Hepatocyte (in vitro differentiated cells): ENCODE measurements around the gene NTSR1.

ENCODE experiments used
- CTCF ChIP-seq: fragments of 200-600 bp; sonication (generic); IDR thresholded peaks from 2 replicates; pipeline ENCODE4 v1.5.1; 2016; ENCODE audit warnings: antibody characterized with exemption, mild to moderate bottlenecking; ENCODE audit not compliant: poor library complexity
- EZH2phosphoT487 ChIP-seq: fragments of 200-600 bp; sonication (generic); IDR thresholded peaks from one replicate; pipeline ENCODE4 v1.6.1; 2018; ENCODE audit warnings: antibody characterized with exemption, mild to moderate bottlenecking, low read depth, moderate library complexity; ENCODE audit not compliant: unreplicated experiment, severe bottlenecking

- no peak for TF ChIP-seq EZH2phosphoT487
- no peak for TF ChIP-seq CTCF
Measured at GRCh38 chr20:62775206-62775605, 66.6 kb downstream of the NTSR1 start.
